Right forelimb (tissue), 1 donor: ENCODE results near the gene FBXO24.

ENCODE experiments used
- DNase-seq: peaks from one replicate; pipeline ENCODE4 v3.0.0-alpha.2; 2018

Gene FBXO24

GRCh38 chr7:100598425-100598824 lies 12.3 kb downstream of the FBXO24 start:
- DNase-seq = no peak

DNA sequence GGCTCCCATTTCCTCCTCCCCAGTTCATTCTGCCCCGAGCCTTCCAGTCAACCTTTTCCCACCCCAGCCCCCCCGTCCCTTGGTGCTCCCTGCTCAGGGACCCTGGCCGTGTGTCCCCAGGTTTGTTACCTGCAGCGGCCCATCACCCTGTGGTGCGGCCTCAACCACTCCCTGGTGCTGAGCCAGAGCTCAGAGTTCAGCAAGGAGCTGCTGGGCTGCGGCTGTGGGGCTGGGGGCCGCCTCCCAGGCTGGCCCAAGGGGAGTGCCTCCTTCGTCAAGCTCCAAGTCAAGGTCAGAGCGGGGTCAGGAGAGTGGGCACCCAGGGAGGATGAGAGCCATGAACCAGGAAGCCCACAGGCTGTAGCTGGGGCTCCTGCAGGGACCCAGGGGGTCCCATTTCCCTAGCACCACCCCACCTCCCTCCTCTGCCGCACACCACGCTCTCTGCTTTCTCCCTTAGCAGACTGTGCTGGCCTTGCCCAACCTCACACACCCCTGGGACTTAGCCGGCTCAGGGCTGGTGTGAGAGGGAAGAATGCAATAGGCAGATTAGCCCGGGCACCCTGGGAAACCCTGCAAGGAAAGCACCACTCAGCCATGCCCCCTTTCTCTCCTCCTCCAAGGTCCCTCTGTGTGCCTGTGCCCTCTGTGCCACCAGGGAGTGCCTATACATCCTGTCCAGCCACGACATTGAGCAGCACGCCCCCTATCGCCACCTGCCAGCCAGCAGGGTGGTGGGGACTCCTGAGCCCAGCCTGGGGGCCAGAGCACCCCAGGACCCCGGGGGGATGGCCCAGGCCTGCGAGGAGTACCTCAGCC lies 14.0 kb downstream of the FBXO24 start:
- no peak for DNase-seq

DNA sequence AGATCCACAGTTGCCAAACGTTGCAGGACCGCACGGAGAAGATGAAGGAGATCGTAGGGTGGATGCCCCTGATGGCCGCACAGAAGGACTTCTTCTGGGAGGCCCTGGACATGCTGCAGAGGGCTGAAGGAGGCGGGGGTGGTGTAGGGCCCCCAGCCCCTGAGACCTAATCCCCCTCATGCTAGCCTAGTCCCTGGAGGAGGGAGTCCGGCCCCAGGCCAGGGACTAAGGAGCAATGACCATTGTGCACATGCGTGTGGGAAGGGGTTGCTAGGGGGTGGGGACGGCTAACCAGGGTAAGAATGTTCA lies 14.6 kb downstream of the FBXO24 start:
- DNase-seq = no peak

DNA sequence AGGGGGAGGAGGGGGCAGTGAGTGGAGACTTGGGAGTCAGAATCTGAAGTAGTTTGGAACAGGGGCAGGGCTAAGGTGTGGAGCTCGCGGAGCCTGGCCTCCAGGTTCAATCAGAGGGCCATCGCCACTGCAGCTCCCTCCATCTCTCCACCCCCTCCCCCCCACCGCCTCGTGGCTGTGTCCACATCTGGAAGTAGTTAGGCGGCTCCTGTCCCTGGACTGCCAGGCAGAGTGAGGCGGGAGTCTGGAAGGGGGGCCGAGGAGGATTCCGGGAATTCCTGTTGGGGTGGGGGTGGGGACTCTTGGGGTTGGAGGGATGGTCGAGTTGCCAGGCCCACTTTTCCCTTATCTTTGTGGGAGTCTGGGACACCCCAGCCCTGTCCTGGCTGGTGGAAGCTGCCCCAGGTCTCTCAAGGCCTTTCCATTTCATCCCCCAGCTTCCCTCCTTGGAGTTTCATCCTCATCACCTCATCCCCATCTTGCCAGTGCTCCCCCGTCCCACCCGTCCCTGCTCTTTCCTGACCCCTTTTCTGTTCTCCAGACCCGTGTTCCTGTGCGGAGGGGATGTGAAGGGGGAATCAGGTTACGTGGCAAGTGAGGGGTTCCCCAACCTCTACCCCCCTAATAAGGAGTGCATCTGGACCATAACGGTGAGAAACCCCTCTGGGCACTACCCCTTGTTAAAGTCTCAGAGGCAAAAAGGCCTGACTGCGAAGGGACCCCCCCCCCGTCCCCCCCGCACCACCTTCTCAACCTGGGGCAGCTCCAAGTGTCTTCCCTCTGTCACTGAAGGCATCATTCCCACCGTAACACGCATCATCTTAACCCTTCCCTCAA lies 17.0 kb downstream of the FBXO24 start:
- peak; percentile 93 for DNase-seq

- peak; percentile 57 for DNase-seq
Measured at GRCh38 chr7:100603726-100604027, 17.5 kb downstream of the FBXO24 start.

GRCh38 chr7:100604028-100604975 lies 18.2 kb downstream of the FBXO24 start:
- DNase-seq = peak; percentile 86

- no peak for DNase-seq
Measured at GRCh38 chr7:100604976-100605911, 19.1 kb downstream of the FBXO24 start.

- DNase-seq = no peak
Measured at GRCh38 chr7:100606313-100606712, 20.2 kb downstream of the FBXO24 start.

- DNase-seq = no peak
Measured at GRCh38 chr7:100607111-100607510, 21.0 kb downstream of the FBXO24 start.

DNA sequence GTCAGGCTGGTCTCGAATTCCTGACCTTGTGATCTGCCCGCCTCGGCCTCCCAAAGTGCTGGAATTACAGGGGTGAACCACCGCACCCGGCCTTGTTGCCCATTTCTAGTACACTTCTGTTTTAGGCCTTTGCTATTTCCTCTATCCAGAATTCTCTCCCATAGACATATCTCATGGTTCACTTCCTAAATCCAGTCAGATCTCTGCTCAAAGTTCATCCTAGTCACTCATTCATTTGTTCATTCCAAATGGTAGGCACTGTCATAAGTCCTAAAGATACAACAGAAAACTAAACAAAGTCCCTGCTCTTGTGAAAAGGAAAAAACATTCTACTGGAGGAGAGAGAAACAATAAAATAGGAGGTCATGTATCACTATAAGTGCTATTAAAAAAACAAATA lies 23.8 kb downstream of the FBXO24 start:
- DNase-seq = no peak

DNA sequence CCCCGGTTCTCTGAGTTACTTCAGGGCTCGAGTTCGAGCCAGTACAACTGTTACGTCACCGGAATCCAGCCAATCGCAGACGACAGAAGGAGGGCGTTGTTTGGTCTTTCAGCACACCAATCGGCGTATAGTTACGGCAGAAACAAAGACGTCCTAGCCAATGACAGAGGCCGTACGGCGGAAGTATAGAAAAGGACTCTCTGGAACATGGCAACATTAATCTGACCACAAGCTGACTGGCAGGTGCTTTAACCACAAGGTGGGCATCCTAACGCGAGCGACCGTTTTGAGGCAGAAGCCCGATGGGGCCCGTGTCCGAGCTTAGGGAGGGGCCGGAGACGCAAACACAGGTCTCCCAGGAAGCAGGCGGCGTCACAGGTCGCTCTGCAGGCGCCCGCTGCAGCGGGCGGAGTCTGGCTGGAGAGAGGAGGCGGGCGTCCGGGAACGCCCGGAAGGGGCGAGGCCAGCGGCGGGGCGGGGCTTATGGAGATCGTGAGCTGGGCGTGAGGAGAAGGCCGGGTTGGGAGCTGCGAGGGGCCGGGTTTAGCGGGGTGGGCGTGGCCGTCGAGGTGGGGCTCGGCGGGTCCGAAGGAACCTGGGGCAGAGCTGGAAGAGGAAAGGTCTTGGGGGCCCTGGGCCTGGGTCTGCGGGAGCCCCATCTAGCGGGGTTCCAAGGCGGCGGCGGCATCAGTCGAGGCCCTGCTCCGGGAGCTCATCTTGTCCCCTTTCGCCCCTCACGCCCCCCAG lies 26.0 kb downstream of the FBXO24 start, which contains the start of gene MOSPD3:
Gene MOSPD3 (plus strand): TSS at position 558 of the 747 bp plus-strand sequence. CDS start 252 bp downstream, outside the sequence.
- peak; percentile 100 for DNase-seq

- no peak for DNase-seq
Measured at GRCh38 chr7:100612730-100613390, 26.7 kb downstream of the FBXO24 start.

- DNase-seq = no peak
Measured at GRCh38 chr7:100613412-100614175, 27.5 kb downstream of the FBXO24 start.

DNA sequence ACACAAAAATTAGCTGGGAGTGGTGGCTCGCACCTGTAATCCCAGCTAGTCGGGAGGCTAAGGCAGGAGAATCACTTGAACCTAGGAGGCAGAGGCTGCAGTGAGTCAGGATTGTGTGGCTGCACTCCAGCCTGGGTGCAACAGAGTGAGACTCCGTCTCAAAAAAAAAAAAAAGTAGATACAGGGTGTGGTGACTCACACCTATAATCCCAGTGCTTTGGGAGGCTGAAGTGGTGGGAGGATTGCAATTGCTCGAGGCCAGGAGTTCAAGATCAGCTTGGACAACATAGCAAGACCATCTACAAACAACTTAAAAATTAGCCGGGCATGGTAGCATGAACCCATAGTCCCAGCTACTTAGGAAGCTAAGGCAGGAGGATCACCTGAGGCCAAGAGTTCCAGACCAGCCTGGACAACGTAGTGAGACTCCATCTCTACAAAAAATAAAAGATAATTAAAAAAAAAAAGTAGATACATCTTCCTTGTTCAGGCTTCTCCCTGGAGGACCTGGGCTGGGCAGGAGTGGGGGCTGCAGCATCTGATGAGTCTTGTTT lies 28.3 kb downstream of the FBXO24 start:
- no peak for DNase-seq

DNA sequence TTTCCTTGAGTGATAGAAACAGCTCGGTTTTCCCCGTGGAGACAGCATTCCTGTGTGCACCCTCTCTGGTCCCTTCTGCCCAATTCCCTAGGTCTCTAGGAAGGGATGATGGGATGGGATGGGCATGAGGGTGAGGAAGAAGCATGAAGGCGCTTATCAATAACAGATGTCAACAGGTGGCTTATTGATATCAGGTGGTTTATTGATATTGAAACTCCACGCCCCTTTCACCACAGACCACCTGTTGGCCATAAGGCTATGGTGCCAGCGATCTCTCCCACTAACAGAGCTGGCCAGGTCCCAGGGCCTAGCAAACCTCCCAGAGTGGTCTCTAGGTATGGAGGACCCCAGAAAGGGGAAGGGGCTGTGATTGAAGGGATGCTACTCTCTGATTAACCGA lies 34.1 kb downstream of the FBXO24 start:
- no peak for DNase-seq

GRCh38 chr7:100620804-100621203 lies 34.7 kb downstream of the FBXO24 start:
- no peak for DNase-seq

DNA sequence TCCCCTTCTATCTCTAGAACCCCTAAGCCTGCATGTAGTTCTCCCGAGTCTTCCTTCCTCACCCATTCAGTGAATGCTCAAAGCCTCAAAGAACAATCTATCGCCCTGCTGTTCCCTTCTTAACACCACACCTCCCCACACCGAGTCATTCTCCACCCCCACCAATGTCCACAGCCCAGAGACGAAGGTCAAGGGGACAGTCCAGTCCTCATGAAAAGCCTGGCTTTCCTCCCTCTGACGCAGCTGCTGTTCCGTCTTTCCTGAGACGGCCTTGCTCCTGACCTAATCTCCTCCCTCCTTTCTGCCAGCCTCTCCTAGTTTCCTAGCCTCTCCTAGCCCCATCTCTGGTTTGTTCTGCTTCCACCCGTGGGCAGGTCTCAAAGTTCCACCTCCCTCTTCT lies 35.4 kb downstream of the FBXO24 start:
- no peak for DNase-seq

GRCh38 chr7:100623951-100624824 lies 38.1 kb downstream of the FBXO24 start:
- DNase-seq = no peak
